Tibial artery (tissue), 4 donors: ENCODE measurements around the gene ICAM5.
"Not testable (repeated sequence)": the region's sequence is repeated elsewhere in the genome, so short reads cannot be mapped to it uniquely, and the experiment has no call there.

Experiments used
- DNase-seq, 2 donors: peaks; one replicate each; pipeline ENCODE4 v3.0.0-alpha.2; 2019
- H3K27ac ChIP-seq, 2 donors: fragments of 200-600 bp; sonication (generic) in 1 of 2; 1 replicate in 1 of 2; 2 replicates in 1 of 2; pipeline ENCODE4 v1.5.1; 2018 to 2019; ENCODE audit warnings: mild to moderate bottlenecking in 1 of 2
- H3K27me3 ChIP-seq, 2 donors: fragments of 200-600 bp; sonication (generic) in 1 of 2; one replicate each; pipeline versions ENCODE4 v1.5.1 to v1.6.0; 2016 to 2019
- H3K36me3 ChIP-seq, 3 donors: fragments of 200-600 bp; sonication (generic) in 2 of 3; one replicate each; pipeline ENCODE4 v1.5.1; 2016 to 2019; ENCODE audit warnings: mild to moderate bottlenecking in 2 of 3
- H3K4me1 ChIP-seq, 4 donors: fragments of 200-600 bp; sonication (generic) in 2 of 4; 1 replicate in 3 of 4; 2 replicates in 1 of 4; pipeline ENCODE4 v1.5.1; 2016 to 2019
- H3K4me3 ChIP-seq, 2 donors: fragments of 200-600 bp; sonication (generic) in 1 of 2; 1 replicate in 1 of 2; 2 replicates in 1 of 2; pipeline ENCODE4 v1.5.1; 2018 to 2019; ENCODE audit warnings: mild to moderate bottlenecking in 2 of 2
- H3K9me3 ChIP-seq, 3 donors: fragments of 200-600 bp; sonication (generic) in 1 of 3; one replicate each; pipeline ENCODE4 v1.5.1; 2016 to 2019
- CTCF ChIP-seq, 2 experiments: fragments of 200-600 bp in 1 of 2; fragments of 450-650 bp in 1 of 2; IDR thresholded peaks; one replicate each; pipeline ENCODE4 v1.5.1; 2017 to 2019; ENCODE audit warnings: antibody characterized with exemption in 2 of 2, mild to moderate bottlenecking in 1 of 2, moderate library complexity in 1 of 2
- intact Hi-C: fragments of 100-400 bp; cut with DNase I; formaldehyde crosslinking; loops from one replicate; pipeline ENCODE4 v1.15.0; 2023; ENCODE audit warnings: low total_unique reads

Gene ICAM5

GRCh38 chr19:10333758-10334587, 44.2 kb downstream of the ICAM5 start:
- no peak for DNase-seq
- no peak for TF ChIP-seq CTCF (IDR thresholded peaks at IDR 0.05)
- Histone ChIP-seq H3K27me3 (no peaks in the 10 kb centered on the region), H3K4me1 (peaks cover 0 to 30% (median 25%) of the 10 kb centered on the region in 4 donors), H3K4me3 (peak overlapping the region; percentile 65), H3K27ac (peak overlapping the region; percentile 80 to 81), H3K9me3 (no peaks in the 10 kb centered on the region), H3K36me3 (peaks cover 8 to 19% (median 9%) of the 10 kb centered on the region in 3 donors)
- intact Hi-C loops = loop anchor here (5.0 kb wide), 1 partner anchor 48 kb away; the partner anchor contains the start of gene TYK2

GRCh38 chr19:10334588-10335351, 45.0 kb downstream of the ICAM5 start:
- no peak for TF ChIP-seq CTCF (IDR thresholded peaks at IDR 0.05)
- peaks cover 0 to 11% (median 5%) of the 10 kb centered on the region in 3 donors for H3K36me3 ChIP-seq
- no peaks in the 10 kb centered on the region for H3K9me3 ChIP-seq
- peak overlapping the region; percentile 65 for H3K4me3 ChIP-seq
- peak; percentile 96 to 98 for DNase-seq
- H3K27me3 ChIP-seq = no peaks in the 10 kb centered on the region
- peaks cover 0 to 30% (median 25%) of the 10 kb centered on the region in 4 donors for H3K4me1 ChIP-seq
- H3K27ac ChIP-seq = peak overlapping the region; percentile 80 to 81
- intact Hi-C loops = loop anchor here (5.0 kb wide), 1 partner anchor 48 kb away; the partner anchor contains the start of gene TYK2

DNA sequence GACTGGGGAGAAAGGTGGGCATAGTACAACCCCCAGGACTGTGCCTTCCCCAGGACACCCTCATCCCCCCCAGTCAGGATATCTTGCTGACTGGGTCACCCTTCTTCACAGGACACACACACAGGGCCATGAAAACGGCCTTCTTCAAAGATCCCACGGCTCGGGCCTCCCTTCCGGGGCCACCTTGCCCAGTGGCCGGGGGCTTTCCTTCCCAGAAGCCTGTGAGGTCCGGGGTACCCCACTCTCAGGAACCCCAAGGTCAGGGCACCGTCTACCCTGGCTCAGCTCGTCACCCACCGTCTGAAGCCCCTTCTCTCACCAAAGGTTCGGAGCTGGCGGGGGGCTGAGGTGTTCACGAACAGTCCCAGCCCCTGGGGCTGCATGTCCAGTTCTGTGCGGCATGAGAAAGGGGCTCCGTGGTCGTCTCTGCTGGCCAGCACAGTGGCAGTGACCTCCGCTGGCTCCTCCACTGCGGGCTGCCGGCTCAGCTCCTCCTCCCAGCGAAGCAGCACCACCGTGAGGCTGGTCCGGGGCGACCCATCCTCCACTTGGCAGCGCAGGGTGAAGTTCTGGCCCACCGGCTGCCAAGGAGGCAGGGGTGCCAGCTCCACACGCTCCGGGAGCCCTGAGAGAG, 45.7 kb downstream of the ICAM5 start:
- Histone ChIP-seq H3K27me3 (no peaks in the 10 kb centered on the region), H3K4me1 (peaks cover 0 to 30% (median 25%) of the 10 kb centered on the region in 4 donors), H3K9me3 (no peaks in the 10 kb centered on the region), H3K4me3 (peak overlapping the region; percentile 65), H3K36me3 (peaks cover 0 to 4% (median 0%) of the 10 kb centered on the region in 3 donors), H3K27ac (peak overlapping the region; percentile 80 to 81)
- DNase-seq = no peak
- intact Hi-C loops = no loop called here
- no peak for TF ChIP-seq CTCF (IDR thresholded peaks at IDR 0.05)

- H3K4me3 ChIP-seq, H3K36me3 ChIP-seq, H3K27me3 ChIP-seq, intact Hi-C loops, DNase-seq, H3K9me3 ChIP-seq, H3K27ac ChIP-seq: not testable (repeated sequence)
- H3K4me1 ChIP-seq = peaks cover 0 to 28% (median 24%) of the 10 kb centered on the region in 4 donors
These were observed 47.0 kb downstream of the ICAM5 start for GRCh38 chr19:10336725-10337124.

- Histone ChIP-seq H3K36me3 (no peaks in the 10 kb centered on the region), H3K9me3 (no peaks in the 10 kb centered on the region), H3K4me3 (no peak overlapping the region), H3K27ac (no peak overlapping the region), H3K4me1 (peaks cover 0 to 13% (median 10%) of the 10 kb centered on the region in 4 donors), H3K27me3 (no peaks in the 10 kb centered on the region)
- no peak for TF ChIP-seq CTCF (IDR thresholded peaks at IDR 0.05)
- intact Hi-C loops = no loop called here
- no peak for DNase-seq
These were observed 49.2 kb downstream of the ICAM5 start for GRCh38 chr19:10338940-10339339.
